IMR-90 (cell line): ENCODE measurements around the gene TMEM14A. TPM values are rescaled to one million over a fixed set of nuclear protein-coding genes. Genes with fewer than 3 reads are reported as not detected.

ENCODE experiments used
- ATAC-seq: fragments of 200-7000 bp; cut with Tn5 transposase; 2 replicates; pipeline ENCODE4 v1.9.1; 2020; ENCODE audit warnings: low read depth, mild to moderate bottlenecking, moderate library complexity
- BruUV-seq: library from RNA; stranded (reverse); fragments of 400-500 nt; replicated peaks from 2 replicates; lab custom pipeline; 2021; lab: Mats Ljungman, UMichigan
- CTCF ChIA-PET: fragments of 300-600 bp; formaldehyde crosslinking; extraction: SDS; loops from one replicate; lab custom pipeline; 2021; ENCODE audit warnings: antibody characterized with exemption; lab: Yijun Ruan, JAX
- POLR2A ChIA-PET: fragments of 300-600 bp; sonication (Branson Sonifier 250); formaldehyde crosslinking; loops from one replicate; lab custom pipeline; 2022; ENCODE audit warnings: antibody characterized with exemption; ENCODE audit not compliant: unreplicated experiment; lab: Charles Lee
- DNase-seq: peaks from one replicate; pipeline ENCODE4 v3.0.0; 2013
- H2AFZ ChIP-seq: replicated peaks from 2 replicates; pipeline ENCODE3; 2013; ENCODE audit warnings: low read length, mild to moderate bottlenecking; ENCODE audit not compliant: poor library complexity
- H2AK5ac ChIP-seq: 2 replicates; pipeline ENCODE4 v1.6.1; 2013; ENCODE audit warnings: low read depth, low read length, inconsistent platforms
- H2AK9ac ChIP-seq: replicated peaks from 2 replicates; pipeline ENCODE3; 2013; ENCODE audit warnings: mild to moderate bottlenecking, low read depth, low read length, moderate library complexity; ENCODE audit not compliant: poor library complexity
- H2BK120ac ChIP-seq: 2 replicates; pipeline ENCODE4 v1.6.1; 2013; ENCODE audit warnings: low read depth, low read length, inconsistent platforms
- H2BK15ac ChIP-seq: 3 replicates; pipeline ENCODE4 v1.6.1; 2013; ENCODE audit warnings: low read depth, low read length, inconsistent platforms
- H2BK20ac ChIP-seq: 2 replicates; pipeline ENCODE4 v1.6.1; 2013; ENCODE audit warnings: low read depth, mild to moderate bottlenecking, inconsistent platforms, low read length, moderate library complexity
- H2BK5ac ChIP-seq: 2 replicates; pipeline ENCODE4 v1.6.1; 2013; ENCODE audit warnings: mild to moderate bottlenecking, low read depth, low read length, inconsistent platforms; ENCODE audit not compliant: poor library complexity, severe bottlenecking
- H3K14ac ChIP-seq: replicated peaks from 2 replicates; pipeline ENCODE4 v1.6.1; 2013; ENCODE audit warnings: low read depth, low read length, inconsistent platforms
- H3K18ac ChIP-seq: 2 replicates; pipeline ENCODE4 v1.6.1; 2013; ENCODE audit warnings: low read depth, low read length, control low read depth
- H3K23ac ChIP-seq: 2 replicates; pipeline ENCODE4 v1.6.1; 2013; ENCODE audit warnings: low read depth, low read length, inconsistent platforms
- H3K27ac ChIP-seq: 2 replicates; pipeline ENCODE4 v1.5.1; 2013; ENCODE audit warnings: mild to moderate bottlenecking, control low read depth, low read length; ENCODE audit not compliant: insufficient read depth
- H3K27me3 ChIP-seq: 2 replicates; pipeline ENCODE4 v1.6.1; 2013; ENCODE audit warnings: low read length; ENCODE audit not compliant: control insufficient read depth, insufficient read depth
- H3K36me3 ChIP-seq: 2 replicates; pipeline ENCODE4 v1.6.1; 2013; ENCODE audit warnings: low read length, mixed read lengths; ENCODE audit not compliant: control insufficient read depth, insufficient read depth
- H3K4ac ChIP-seq: 2 replicates; pipeline ENCODE4 v1.6.1; 2013; ENCODE audit warnings: low read depth, low read length, inconsistent platforms
- H3K4me1 ChIP-seq: 2 replicates; pipeline ENCODE4 v1.6.1; 2013; ENCODE audit warnings: low read length, mixed read lengths; ENCODE audit not compliant: control insufficient read depth, insufficient read depth
- H3K4me2 ChIP-seq: 2 replicates; pipeline ENCODE4 v1.6.1; 2013; ENCODE audit warnings: low read depth, mild to moderate bottlenecking, control low read depth, low read length, moderate library complexity
- H3K4me3 ChIP-seq: 2 replicates; pipeline ENCODE4 v1.5.1; 2013; ENCODE audit warnings: low read depth, mild to moderate bottlenecking, control low read depth, low read length, moderate library complexity; ENCODE audit not compliant: insufficient read depth
- H3K56ac ChIP-seq: 2 replicates; pipeline ENCODE4 v1.6.1; 2013; ENCODE audit warnings: low read length, inconsistent platforms; ENCODE audit not compliant: insufficient read depth; ENCODE audit errors: extremely low read depth
- H3K79me1 ChIP-seq, 2 experiments: 2 replicates each; pipeline ENCODE4 v1.6.1; 2013; ENCODE audit warnings: low read length in 2 of 2, inconsistent platforms in 1 of 2, low read depth in 1 of 2
- H3K9ac ChIP-seq: 2 replicates; pipeline ENCODE4 v1.6.1; 2013; ENCODE audit warnings: low read depth, low read length, control low read depth
- H3K9me1 ChIP-seq: 2 replicates; pipeline ENCODE4 v1.6.1; 2013; ENCODE audit warnings: low read length, inconsistent platforms; ENCODE audit not compliant: insufficient read depth
- H3K9me3 ChIP-seq: 2 replicates; pipeline ENCODE4 v1.6.1; 2013; ENCODE audit warnings: low read length; ENCODE audit not compliant: control insufficient read depth, insufficient read depth
- H4K20me1 ChIP-seq: 2 replicates; pipeline ENCODE4 v1.6.1; 2013; ENCODE audit warnings: low read length, inconsistent platforms; ENCODE audit not compliant: insufficient read depth
- H4K5ac ChIP-seq: 2 replicates; pipeline ENCODE4 v1.6.1; 2013; ENCODE audit warnings: mild to moderate bottlenecking, low read depth, low read length, control low read depth
- H4K8ac ChIP-seq, 2 experiments: 2 replicates each; pipeline ENCODE4 v1.6.1; 2013; ENCODE audit warnings: low read depth in 2 of 2, low read length in 2 of 2, control low read depth in 1 of 2, inconsistent platforms in 1 of 2
- H4K91ac ChIP-seq: 2 replicates; pipeline ENCODE4 v1.6.1; 2013; ENCODE audit warnings: low read depth, low read length, inconsistent platforms; ENCODE audit not compliant: insufficient read depth
- CTCF ChIP-seq: conservative IDR thresholded peaks from 2 replicates; pipeline ENCODE4 v1.5.1; 2012; ENCODE audit warnings: mild to moderate bottlenecking, low read depth, low read length, improper control_type of control experiment
- ELK1 ChIP-seq: fragments of 150-350 bp; IDR thresholded peaks from 2 replicates; pipeline ENCODE4 v1.6.1; 2016; ENCODE audit warnings: low read depth, mild to moderate bottlenecking, low read length, moderate library complexity, borderline replicate concordance
- FOS ChIP-seq: fragments of 150-350 bp; IDR thresholded peaks from 2 replicates; pipeline ENCODE4 v1.6.1; 2016; ENCODE audit warnings: low read depth, low read length
- NFE2L2 ChIP-seq: fragments of 150-350 bp; IDR thresholded peaks from 2 replicates; pipeline ENCODE4 v1.6.1; 2016; ENCODE audit warnings: low read depth, mild to moderate bottlenecking, low read length
- WGBS, 2 experiments: methylation state at CpG; one replicate each; pipeline versions ENCODE4 v1.1.5 to v1.1.7; 2013; ENCODE audit warnings: missing lambda C conversion rate in 2 of 2; ENCODE audit not compliant: insufficient read length in 1 of 2; ENCODE audit errors: extremely low coverage in 2 of 2; 5-methylcytosine and 5-hydroxymethylcytosine counted together
- dilution Hi-C: fragments of 300-500 bp; cut with HindIII; formaldehyde crosslinking; loops from one replicate; pipeline ENCODE4 v1.14.3; 2018; ENCODE audit warnings: low sequenced_read_pairs; ENCODE audit not compliant: unreplicated experiment
- in situ Hi-C: fragments of 300-500 bp; cut with MboI; formaldehyde crosslinking; loops from 3 replicates; pipeline ENCODE4 v1.14.3; 2019; ENCODE audit warnings: low sequenced_read_pairs, inconsistent platforms, mixed read lengths
- intact Hi-C: fragments of 100-400 bp; cut with micrococcal nuclease; formaldehyde crosslinking; loops from 2 replicates; pipeline ENCODE4 v1.10.0; 2022
- polyA plus RNA-seq, 3 experiments: library from polyadenylated mRNA; depleted of rRNA; stranded (reverse); fragments of >200 nt; gene quantifications; 2 replicates each; pipeline ENCODE4 v1.2.3, GENCODE V29; 2012; ENCODE audit warnings: low replicate concordance in 1 of 3
- total RNA-seq: library from RNA; depleted of rRNA; stranded (reverse); fragments of >200 nt; gene quantifications from 2 replicates; pipeline ENCODE4 v1.2.3, GENCODE V29; 2012

TMEM14A gene
- total and polyA plus RNA-seq, 2 of the 4 experiments (the other 2 are of a cell fraction) = 18.5 to 25.1 TPM

GRCh38 chr6:52640916-52641315 is 30.0 kb upstream of the TMEM14A start:
- Histone ChIP-seq H3K36me3 (no peaks in the 10 kb centered on the region), H3K18ac (no peak overlapping the region), H3K4me2 (no peak overlapping the region), H4K20me1 (no peaks in the 10 kb centered on the region), H3K27me3 (no peaks in the 10 kb centered on the region), H2BK120ac (no peak overlapping the region), H3K23ac (no peak overlapping the region), H4K5ac (no peak overlapping the region), H3K9me3 (no peaks in the 10 kb centered on the region), H2AFZ (peak overlapping the region; percentile 21), H2AK5ac (no peak overlapping the region), H4K8ac (no peak overlapping the region), H3K4me3 (no peak overlapping the region), H3K27ac (no peak overlapping the region), H2BK20ac (peak overlapping the region; percentile 14; the same call in 1 of the 2 replicates), H3K79me1 (no peaks in the 10 kb centered on the region), H2BK5ac (no peak overlapping the region), H3K4ac (no peak overlapping the region; the same call in 1 of the 2 replicates), H2BK15ac (peak overlapping the region; percentile 20; the same call in 1 of the 3 replicates), H2AK9ac (no peak overlapping the region), H3K9me1 (no peaks in the 10 kb centered on the region; the same call in 1 of the 2 replicates), H3K14ac (no peak overlapping the region), H4K91ac (no peak overlapping the region), H3K9ac (no peak overlapping the region), H3K4me1 (peaks cover 2% of the 10 kb centered on the region; the same call in 1 of the 2 replicates), H3K56ac (no peak overlapping the region; the same call in 1 of the 2 replicates)
- CTCF ChIA-PET = interaction anchor here (0.5 to 2.9 kb wide), 4 partner anchors 11 to 989 kb away, joined by 3 to 14 read pairs (median 4); no protein-coding TSS in a partner anchor
- in situ Hi-C loops = loop anchor here (10.0 kb wide), 1 partner anchor 126 kb away; no protein-coding TSS in a partner anchor
- intact Hi-C loops = no loop called here
- dilution Hi-C loops = no loop called here
- TF ChIP-seq CTCF (no peak), ELK1 (no peak), FOS (no peak), NFE2L2 (no peak)
- no peak for ATAC-seq
- POLR2A ChIA-PET = no interaction called here
- no peak for DNase-seq
- WGBS, 2 experiments = 89% methylated on average over 3 of the region's 5 CpGs; no CpG with 5 or more reads in 1 of the 2 experiments
- BruUV-seq = no TSS peak
